H1 (cell line): ENCODE measurements around the gene PNLDC1. TPM values are rescaled to one million over a fixed set of nuclear protein-coding genes. Genes with fewer than 3 reads are reported as not detected.

Experiments
- CTCF ChIA-PET: fragments of 300-600 bp; sonication (Branson Sonifier 250); formaldehyde crosslinking; loops from one replicate; lab custom pipeline; 2021; ENCODE audit not compliant: partially characterized antibody; lab: Charles Lee
- POLR2A ChIA-PET: fragments of 300-600 bp; sonication (Branson Sonifier 250); formaldehyde crosslinking; loops from one replicate; lab custom pipeline; 2021; ENCODE audit warnings: inconsistent platforms; ENCODE audit not compliant: partially characterized antibody; lab: Charles Lee
- DNase-seq, 2 experiments: peaks; one replicate each; pipeline versions ENCODE4 v3.0.0 to v3.0.0-alpha.2; 2010 to 2022; ENCODE audit warnings: low spot score in 2 of 2, low read depth in 1 of 2, mixed read lengths in 1 of 2
- FAIRE-seq: peaks from 2 replicates; lab custom pipeline; 2011; peaks lifted over from hg19 to GRCh38; lab: Jason Lieb, UNC
- H2AFZ ChIP-seq: 2 replicates; pipeline ENCODE4 v1.8.1; 2012; ENCODE audit warnings: low read length, inconsistent platforms
- H2AK5ac ChIP-seq: 2 replicates; pipeline ENCODE4 v1.6.1; 2013; ENCODE audit warnings: low read depth, low read length
- H2BK120ac ChIP-seq: replicated peaks from 2 replicates; pipeline ENCODE3; 2013; ENCODE audit warnings: low read depth, low read length, inconsistent platforms
- H2BK12ac ChIP-seq: 2 replicates; pipeline ENCODE4 v1.6.1; 2013; ENCODE audit warnings: low read depth, low read length
- H2BK15ac ChIP-seq: 2 replicates; pipeline ENCODE4 v1.6.1; 2013; ENCODE audit warnings: low read length
- H2BK20ac ChIP-seq: 2 replicates; pipeline ENCODE4 v1.6.1; 2013; ENCODE audit warnings: low read length
- H2BK5ac ChIP-seq: 2 replicates; pipeline ENCODE4 v1.6.1; 2013; ENCODE audit warnings: low read depth, low read length
- H3K14ac ChIP-seq: 2 replicates; pipeline ENCODE4 v1.6.1; 2013; ENCODE audit warnings: inconsistent platforms; ENCODE audit not compliant: insufficient read length
- H3K18ac ChIP-seq: 2 replicates; pipeline ENCODE4 v1.6.1; 2013; ENCODE audit warnings: low read length; ENCODE audit errors: extremely low read depth
- H3K23ac ChIP-seq: 2 replicates; pipeline ENCODE4 v1.6.1; 2013; ENCODE audit warnings: inconsistent platforms; ENCODE audit not compliant: insufficient read length
- H3K23me2 ChIP-seq: 2 replicates; pipeline ENCODE4 v1.6.1; 2013; ENCODE audit warnings: low read depth, low read length
- H3K27ac ChIP-seq: 2 replicates; pipeline ENCODE4 v1.6.1; 2011; ENCODE audit warnings: low read depth, low read length, inconsistent platforms
- H3K27me3 ChIP-seq, 4 experiments: replicated peaks in 1 of 4; 1 replicate in 1 of 4; 2 replicates in 3 of 4; pipeline versions ENCODE4 v1.6.1 to v1.8.1; 2011 to 2013; ENCODE audit warnings: low read length in 3 of 4, mild to moderate bottlenecking in 3 of 4, inconsistent platforms in 2 of 4, mixed read lengths in 2 of 4, moderate library complexity in 1 of 4; ENCODE audit not compliant: control insufficient read depth in 3 of 4, insufficient read depth in 3 of 4; ENCODE audit errors: extremely low read depth in 1 of 4
- H3K36me3 ChIP-seq, 4 experiments: 2 replicates each; pipeline versions ENCODE4 v1.6.1 to v1.8.1; 2011 to 2013; ENCODE audit warnings: mild to moderate bottlenecking in 4 of 4, low read length in 3 of 4, moderate library complexity in 2 of 4, control low read depth in 1 of 4, inconsistent platforms in 1 of 4; ENCODE audit not compliant: insufficient read depth in 4 of 4, control insufficient read depth in 2 of 4
- H3K4ac ChIP-seq: replicated peaks from 2 replicates; pipeline ENCODE3; 2013; ENCODE audit warnings: low read length, low read depth, mixed read lengths, inconsistent platforms; ENCODE audit not compliant: insufficient read length
- H3K4me1 ChIP-seq, 4 experiments: replicated peaks in 1 of 4; 1 replicate in 1 of 4; 2 replicates in 3 of 4; pipeline versions ENCODE4 v1.6.1 to v1.8.1; 2011 to 2013; ENCODE audit warnings: low read length in 3 of 4, inconsistent platforms in 2 of 4, mixed read lengths in 1 of 4; ENCODE audit not compliant: insufficient read depth in 4 of 4, control insufficient read depth in 3 of 4
- H3K4me2 ChIP-seq, 2 experiments: 2 replicates each; pipeline versions ENCODE4 v1.6.1 to v1.8.1; 2011 to 2013; ENCODE audit warnings: low read depth in 2 of 2, low read length in 2 of 2, control low read depth in 1 of 2, inconsistent platforms in 1 of 2, mild to moderate bottlenecking in 1 of 2; ENCODE audit not compliant: insufficient read depth in 1 of 2
- H3K4me3 ChIP-seq, 4 experiments: fragments of 200-600, 300-600 bp in 1 of 4; sonication (generic), shearing (Covaris generic), sonication (Bioruptor Twin) in 1 of 4; 2 replicates each; pipeline versions ENCODE4 v1.5.1 to v1.8.1; 2011 to 2016; ENCODE audit warnings: low read length in 4 of 4, low read depth in 3 of 4, control low read depth in 2 of 4, inconsistent platforms in 2 of 4, mild to moderate bottlenecking in 2 of 4, mixed read lengths in 1 of 4, moderate library complexity in 1 of 4; ENCODE audit not compliant: insufficient read depth in 2 of 4; ENCODE audit errors: extremely low read depth in 1 of 4
- H3K56ac ChIP-seq: replicated peaks from 2 replicates; pipeline ENCODE3; 2013; ENCODE audit warnings: low read depth, mild to moderate bottlenecking, mixed read lengths, low read length, inconsistent platforms; ENCODE audit not compliant: insufficient read length
- H3K79me1 ChIP-seq: 2 replicates; pipeline ENCODE4 v1.6.1; 2013; ENCODE audit warnings: low read depth, low read length, control low read depth
- H3K79me2 ChIP-seq, 2 experiments: 2 replicates each; pipeline versions ENCODE4 v1.6.1 to v1.8.1; 2012 to 2013; ENCODE audit warnings: low read length in 2 of 2, mild to moderate bottlenecking in 2 of 2, inconsistent platforms in 1 of 2; ENCODE audit not compliant: insufficient read depth in 2 of 2, control insufficient read depth in 1 of 2
- H3K9ac ChIP-seq, 4 experiments: replicated peaks in 1 of 4; 1 replicate in 1 of 4; 2 replicates in 3 of 4; pipeline versions ENCODE4 v1.6.1 to v1.8.1; 2011 to 2013; ENCODE audit warnings: low read depth in 3 of 4, low read length in 3 of 4, control low read depth in 2 of 4, mild to moderate bottlenecking in 2 of 4, moderate library complexity in 2 of 4, inconsistent platforms in 1 of 4; ENCODE audit errors: extremely low read depth in 1 of 4
- H3K9me3 ChIP-seq, 2 experiments: 2 replicates each; pipeline versions ENCODE4 v1.6.1 to v1.8.1; 2012 to 2013; ENCODE audit warnings: mild to moderate bottlenecking in 2 of 2, moderate library complexity in 2 of 2, control low read depth in 1 of 2, inconsistent platforms in 1 of 2, low read depth in 1 of 2, low read length in 1 of 2, mixed read lengths in 1 of 2; ENCODE audit not compliant: insufficient read depth in 2 of 2
- H4K20me1 ChIP-seq, 2 experiments: replicated peaks in 1 of 2; 2 replicates each; pipeline versions ENCODE3 to v1.8.1; 2011 to 2013; ENCODE audit warnings: inconsistent platforms in 2 of 2, low read length in 2 of 2, mild to moderate bottlenecking in 1 of 2; ENCODE audit not compliant: insufficient read depth in 2 of 2, control insufficient read depth in 1 of 2
- H4K5ac ChIP-seq: 2 replicates; pipeline ENCODE4 v1.6.1; 2013; ENCODE audit warnings: low read length, low read depth, mixed read lengths, inconsistent platforms; ENCODE audit not compliant: insufficient read length
- H4K8ac ChIP-seq: 2 replicates; pipeline ENCODE4 v1.8.0; 2013; ENCODE audit warnings: mild to moderate bottlenecking, moderate library complexity, low read length, inconsistent platforms; ENCODE audit not compliant: insufficient read depth; ENCODE audit errors: extremely low read depth
- H4K91ac ChIP-seq: replicated peaks from 2 replicates; pipeline ENCODE3; 2013; ENCODE audit warnings: low read length, mixed read lengths, inconsistent platforms; ENCODE audit not compliant: insufficient read length
- ATF2 ChIP-seq: IDR thresholded peaks from 2 replicates; pipeline ENCODE4 v1.6.1; 2012; ENCODE audit warnings: low read length, inconsistent platforms
- BCL11A ChIP-seq, 2 experiments: IDR thresholded peaks; one replicate each; pipeline ENCODE4 v1.6.1; 2011; ENCODE audit warnings: low read depth in 2 of 2, low read length in 2 of 2, mild to moderate bottlenecking in 2 of 2
- CBX8 ChIP-seq: fragments of 300-800, 300-1000 bp; sonication (generic); IDR thresholded peaks from 2 replicates; pipeline ENCODE4 v1.7.1; 2016; ENCODE audit warnings: low read depth, low read length, borderline replicate concordance
- CREB1 ChIP-seq: IDR thresholded peaks from 2 replicates; pipeline ENCODE4 v1.6.1; 2012; ENCODE audit warnings: inconsistent platforms
- RAD21 ChIP-seq, 2 experiments: IDR thresholded peaks in 1 of 2; conservative IDR thresholded peaks in 1 of 2; 2 replicates each; pipeline ENCODE4 v1.6.1; 2011; ENCODE audit warnings: low read depth in 2 of 2, low read length in 2 of 2, improper control_type of control experiment in 1 of 2, inconsistent platforms in 1 of 2, mild to moderate bottlenecking in 1 of 2, moderate library complexity in 1 of 2
- RBBP5 ChIP-seq: IDR thresholded peaks from 2 replicates; pipeline ENCODE4 v1.7.1; 2012; ENCODE audit warnings: low read depth, mild to moderate bottlenecking, inconsistent platforms, low read length, moderate library complexity, borderline replicate concordance
- RFX5 ChIP-seq: IDR thresholded peaks from 2 replicates; pipeline ENCODE4 v1.6.1; 2011; ENCODE audit warnings: low read depth, low read length, improper control_type of control experiment, borderline replicate concordance
- SP1 ChIP-seq: IDR thresholded peaks from 2 replicates; pipeline ENCODE4 v1.6.1; 2011; ENCODE audit warnings: low read depth, low read length
- SRF ChIP-seq: IDR thresholded peaks from 2 replicates; pipeline ENCODE4 v1.6.1; 2011; ENCODE audit warnings: mild to moderate bottlenecking, low read depth, low read length, moderate library complexity
- TBP ChIP-seq: IDR thresholded peaks from 2 replicates; pipeline ENCODE4 v1.6.1; 2011; ENCODE audit warnings: low read depth, low read length, improper control_type of control experiment
- TCF12 ChIP-seq: IDR thresholded peaks from 2 replicates; pipeline ENCODE4 v1.6.1; 2011; ENCODE audit warnings: low read depth, mild to moderate bottlenecking, low read length
- polyA plus RNA-seq, 7 experiments: library from polyadenylated mRNA; depleted of rRNA in 3 of 7; stranded (reverse) in 5 of 7; unstranded in 2 of 7; fragments of >200 nt in 5 of 7; fragments of 200-250 nt in 2 of 7; gene quantifications; 1 replicate in 5 of 7; 2 replicates in 1 of 7; 4 replicates in 1 of 7; pipeline versions ENCODE4 v1.2.1 to v1.2.3, GENCODE V29; 2011 to 2013; ENCODE audit warnings: missing spikeins in 2 of 7, mixed read lengths in 2 of 7
- total RNA-seq: library from RNA; stranded (reverse); fragmentation: NEBNext Ultra II Directional; extraction: Animal tissue kit (Norgen Biotek cat#: 25700); gene quantifications from 2 replicates; pipeline ENCODE4 v1.2.1, GENCODE V29; 2021

The PNLDC1 gene
- total and polyA plus RNA-seq, 2 of the 8 experiments (the other 6 are each of a cell fraction or from before 2014, with no cell fraction given): 0.15 to 0.34 TPM

DNA sequence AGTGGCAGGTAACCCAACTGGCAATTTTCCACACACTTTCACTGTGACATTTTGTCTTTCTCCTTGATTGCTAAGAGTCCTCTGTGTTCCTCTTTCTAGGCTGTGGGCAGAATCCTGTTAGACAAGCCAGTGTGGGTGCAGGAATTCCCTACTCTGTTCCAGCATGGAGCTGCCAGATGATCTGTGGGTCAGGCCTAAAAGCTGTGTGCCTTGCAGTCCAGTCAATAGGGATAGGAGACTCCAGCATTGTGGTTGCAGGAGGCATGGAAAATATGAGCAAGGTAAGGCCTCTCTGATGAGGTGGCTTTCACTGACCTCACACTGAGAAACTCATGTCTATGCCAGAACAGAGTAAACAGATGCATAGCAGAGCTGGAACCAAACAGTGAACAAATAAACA, 33.2 kb upstream of the PNLDC1 start:
- no peak overlapping the region for H3K9ac ChIP-seq
- no peak overlapping the region for H3K56ac ChIP-seq
- H3K23me2 ChIP-seq: peaks cover 6% of the 10 kb centered on the region
- H3K4me2 ChIP-seq: no peak overlapping the region
- H2BK15ac ChIP-seq: no peak overlapping the region
- no peak overlapping the region for H2BK12ac ChIP-seq
- H3K27ac ChIP-seq: no peak overlapping the region
- no peak overlapping the region for H3K14ac ChIP-seq
- H3K4ac ChIP-seq: no peak overlapping the region
- no peak for FAIRE-seq
- DNase-seq: no peak
- no peak overlapping the region for H4K5ac ChIP-seq
- ChIA-PET CTCF (no interaction called here), POLR2A (interaction anchor here (0.7 to 1.6 kb wide), 6 partner anchors 10 to 40 kb away, joined by 3 to 4 read pairs (median 3); partner anchors contain the start of gene WTAP)
- no peak overlapping the region for H3K18ac ChIP-seq
- H3K4me1 ChIP-seq: peaks cover 0 to 6% (median 5%) of the 10 kb centered on the region in 4 experiments; a peak in 2 of 7 replicates
- H3K27me3 ChIP-seq: no peaks in the 10 kb centered on the region
- no peak overlapping the region for H2BK20ac ChIP-seq
- H4K8ac ChIP-seq: no peak overlapping the region
- H3K23ac ChIP-seq: no peak overlapping the region
- no peak overlapping the region for H2AFZ ChIP-seq
- peaks cover 16 to 81% (median 58%) of the 10 kb centered on the region in 4 experiments for H3K36me3 ChIP-seq
- peaks cover 0 to 15% of the 10 kb centered on the region in 2 experiments; a peak in 2 of 4 replicates for H3K79me2 ChIP-seq
- no peak overlapping the region for H2BK5ac ChIP-seq
- H3K4me3 ChIP-seq: no peak overlapping the region
- H2AK5ac ChIP-seq: no peak overlapping the region
- H3K9me3 ChIP-seq: no peaks in the 10 kb centered on the region
- TF ChIP-seq RBBP5 (no peak), RAD21 (IDR thresholded peaks at IDR 0.05 in 1 of 2, conservative IDR thresholded peaks at IDR 0.05 in 1 of 2; ENCODE audit: low read depth in 2 of 2, low read length in 2 of 2) (no peak), SP1 (no peak), CBX8 (no peak), SRF (no peak), RFX5 (no peak), CREB1 (no peak), TBP (no peak), ATF2 (no peak), BCL11A (IDR thresholded peaks at IDR 0.05; ENCODE audit: low read depth in 2 of 2, low read length in 2 of 2) (no peak), TCF12 (no peak)
- H4K91ac ChIP-seq: no peak overlapping the region
- no peak overlapping the region for H2BK120ac ChIP-seq
- H4K20me1 ChIP-seq: peaks cover 0 to 6% of the 10 kb centered on the region in 2 experiments
- H3K79me1 ChIP-seq: peaks cover 10% of the 10 kb centered on the region; the same call in 1 of the 2 replicates
